Fibroblast of pulmonary artery (primary cell): Measurements from ENCODE around the gene TMSB15B.
"Not testable (repeated sequence)": the region's sequence is repeated elsewhere in the genome, so short reads cannot be mapped to it uniquely, and the experiment has no call there.

Source experiments
- DNase-seq: peaks from one replicate; pipeline ENCODE4 v3.0.0-alpha.2; 2010; ENCODE audit warnings: low read depth
- H3K4me3 ChIP-seq: replicated peaks from 2 replicates; pipeline ENCODE4 v1.5.1; 2011; ENCODE audit warnings: low read depth, mild to moderate bottlenecking, control low read depth, low read length, moderate library complexity
- CTCF ChIP-seq: IDR thresholded peaks from 2 replicates; pipeline ENCODE4 v1.5.1; 2011; ENCODE audit warnings: mild to moderate bottlenecking, control low read depth, low read length, inconsistent platforms; ENCODE audit errors: missing control alignments

Gene TMSB15B

GRCh38 chrX:103999234-103999633 lies 36.8 kb downstream of the TMSB15B start:
- no peak for TF ChIP-seq CTCF
- no peak for DNase-seq
- H3K4me3 ChIP-seq = no peak overlapping the region

- no peak overlapping the region for H3K4me3 ChIP-seq
- DNase-seq = no peak
- no peak for TF ChIP-seq CTCF
Observed at GRCh38 chrX:104008831-104009230, 46.4 kb downstream of the TMSB15B start.

- no peak for TF ChIP-seq CTCF
- no peak for DNase-seq
- H3K4me3 ChIP-seq = no peak overlapping the region
Observed at GRCh38 chrX:104013158-104013557, 50.7 kb downstream of the TMSB15B start.

GRCh38 chrX:104013606-104014005 lies 51.2 kb downstream of the TMSB15B start, which contains the start of gene H2BW1:
Gene H2BW1 (minus strand): TSS chrX:104013708. CDS start chrX:104013576, 132 bp downstream.
- no peak for DNase-seq
- H3K4me3 ChIP-seq = no peak within 1 kb of the TSS
- TF ChIP-seq CTCF = no peak

GRCh38 chrX:104015576-104015975 lies 53.1 kb downstream of the TMSB15B start:
- H3K4me3 ChIP-seq, DNase-seq: not testable (repeated sequence)
